DMS53 treated with DMSO at 0.1 percent for 48 hours (cell line): ENCODE results near the gene MARK2.

Source experiments
- DNase-seq: peaks from one replicate; lab custom pipeline; 2025; ENCODE audit not compliant: unreplicated experiment; lab: John Stamatoyannopoulos, UW

MARK2 gene

DNA sequence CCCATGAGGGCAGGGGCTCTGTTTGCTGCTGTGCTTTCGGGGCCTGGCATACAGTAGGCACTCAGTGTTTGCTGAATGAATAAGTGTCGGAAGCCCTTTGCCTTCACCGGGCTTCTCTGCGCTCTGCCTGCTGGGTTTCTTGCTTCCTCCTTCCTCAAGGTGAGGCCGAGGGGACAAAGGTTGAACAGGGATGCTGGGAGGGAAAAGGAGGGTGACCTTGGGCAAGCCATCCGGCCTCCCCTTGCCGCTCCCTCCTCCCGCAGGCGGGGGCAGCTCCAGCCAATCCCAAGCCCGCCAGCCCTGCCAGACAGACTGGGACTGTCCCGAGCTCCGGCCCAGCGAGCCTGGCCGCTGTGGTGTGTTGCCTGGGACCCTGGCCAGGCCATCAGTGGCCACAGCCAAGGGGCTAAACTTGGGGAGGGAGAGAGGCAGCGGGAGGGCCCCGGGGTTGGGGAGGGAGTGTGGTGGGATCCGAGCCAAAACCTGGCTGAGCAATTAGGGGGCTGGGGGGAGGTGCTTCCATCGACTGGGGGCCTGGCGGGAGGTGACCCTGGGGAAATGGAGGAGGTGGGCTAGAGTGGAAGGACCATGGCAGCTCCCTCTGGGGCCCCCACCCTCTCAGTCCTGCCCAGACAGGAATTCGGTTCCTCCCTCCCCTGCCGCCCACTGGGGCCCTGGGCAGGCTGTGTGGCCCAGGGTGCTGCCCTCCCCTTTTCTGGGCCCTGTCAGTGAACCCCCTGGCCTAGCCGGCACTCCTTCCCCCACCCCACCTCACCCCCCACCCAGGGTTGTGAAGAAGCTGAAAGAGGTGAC, 81.4 kb downstream of the MARK2 start:
- DNase-seq: no peak

DNA sequence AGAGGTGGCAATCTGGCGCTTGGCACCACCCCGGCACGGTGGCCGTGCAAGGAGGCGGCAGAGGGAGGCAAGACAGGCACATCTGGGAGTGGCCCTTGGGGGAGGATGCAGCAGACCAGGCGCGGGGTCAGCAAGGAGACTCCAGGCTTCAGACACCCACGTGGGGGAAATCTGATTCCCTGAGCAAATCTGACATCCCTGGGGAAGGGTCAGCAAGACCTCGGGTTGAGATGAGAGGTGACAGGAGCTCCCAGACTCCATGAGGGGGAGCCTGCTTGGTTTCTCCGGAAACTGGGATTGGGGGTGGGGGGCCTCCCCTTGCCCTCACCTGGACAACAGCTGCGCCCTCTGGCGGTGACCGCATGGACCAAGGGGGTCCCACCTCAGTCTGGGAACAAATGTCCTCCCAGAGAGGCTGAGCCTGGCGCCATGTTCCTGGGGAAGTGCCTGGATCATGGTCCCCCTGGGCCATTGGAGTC, 82.1 kb downstream of the MARK2 start:
- no peak for DNase-seq

DNA sequence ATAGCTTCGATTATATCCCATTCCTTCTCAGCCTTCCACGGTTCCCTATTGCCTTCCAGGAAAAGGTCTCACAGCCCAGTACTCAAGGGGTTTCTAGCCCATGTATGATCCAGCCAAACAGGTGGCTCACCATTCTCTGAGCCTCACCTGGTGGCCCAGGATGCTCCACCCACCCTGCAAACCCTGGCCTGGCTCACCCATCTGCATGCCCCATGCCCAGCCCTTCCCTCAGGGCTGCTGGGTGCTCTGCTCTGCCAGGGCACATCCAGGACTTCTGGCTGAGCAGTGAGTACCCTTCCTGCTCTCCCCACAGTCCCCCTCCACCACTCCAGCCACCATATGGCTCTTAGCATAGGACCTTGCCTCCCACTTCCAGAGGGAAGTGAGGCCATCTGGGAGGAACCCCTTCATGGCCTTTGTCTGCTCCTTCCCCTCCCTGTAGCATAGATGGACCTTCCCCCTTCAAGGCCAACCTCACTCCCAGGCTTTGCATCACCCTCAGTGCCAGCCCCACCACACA, 83.8 kb downstream of the MARK2 start:
- DNase-seq: no peak

DNA sequence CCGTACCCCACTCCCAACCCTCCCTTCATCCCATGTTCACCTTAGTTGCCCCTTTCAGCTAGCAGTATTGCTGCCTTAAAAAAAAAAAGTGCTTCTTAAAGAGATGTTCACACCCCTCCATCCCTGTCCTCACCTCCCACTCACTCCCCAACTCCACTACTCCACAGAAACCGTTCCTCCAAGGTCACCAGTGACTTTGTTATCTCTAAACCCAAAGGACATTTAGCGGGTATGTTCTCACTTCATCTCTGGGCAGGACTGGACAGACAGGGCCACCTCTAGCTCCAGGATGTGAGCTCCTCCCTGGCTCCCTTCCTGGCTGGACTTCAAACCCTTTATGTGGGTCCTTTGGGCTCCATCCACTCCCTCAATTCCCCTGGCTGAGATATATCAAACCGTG, 84.4 kb downstream of the MARK2 start:
- DNase-seq: no peak

DNA sequence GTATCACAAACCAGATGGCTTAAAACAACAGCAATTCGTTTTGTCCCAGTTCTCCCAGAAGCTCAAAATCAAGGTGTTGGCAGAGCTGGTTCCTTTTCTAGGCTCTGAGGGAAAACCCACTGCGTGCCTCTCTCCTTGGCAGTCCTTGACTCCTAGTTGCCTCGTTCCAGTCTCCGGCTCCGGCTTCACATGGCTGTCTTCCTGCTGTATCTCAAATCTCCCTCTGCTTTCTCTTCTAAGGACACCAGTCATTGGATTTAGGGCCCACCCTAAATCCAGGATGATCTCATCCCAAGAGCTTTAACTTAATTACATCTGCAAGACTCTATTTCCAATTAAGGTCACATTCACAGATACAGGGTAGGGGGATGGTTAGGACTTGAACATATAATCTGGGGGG, 90.7 kb downstream of the MARK2 start:
- no peak for DNase-seq

DNA sequence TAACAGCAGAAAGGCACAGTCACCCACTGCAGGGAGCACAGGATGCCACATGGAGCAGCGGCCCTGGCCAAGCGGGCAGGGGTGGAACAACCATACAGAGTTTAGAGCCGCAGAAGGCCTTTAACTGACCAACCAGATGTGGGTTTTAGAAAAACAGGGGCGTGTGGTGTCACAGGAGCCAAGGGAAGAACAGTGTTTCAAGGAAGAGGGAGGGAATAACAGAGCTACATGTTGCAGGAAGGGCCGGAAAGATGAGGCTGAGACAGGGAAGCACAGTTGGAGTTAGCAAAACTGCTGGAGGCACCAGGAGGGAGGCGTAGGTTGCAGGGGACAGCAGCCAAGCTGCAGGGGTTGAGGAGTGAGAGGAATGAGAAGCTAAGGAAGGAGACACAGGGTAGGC, 92.1 kb downstream of the MARK2 start:
- no peak for DNase-seq

DNA sequence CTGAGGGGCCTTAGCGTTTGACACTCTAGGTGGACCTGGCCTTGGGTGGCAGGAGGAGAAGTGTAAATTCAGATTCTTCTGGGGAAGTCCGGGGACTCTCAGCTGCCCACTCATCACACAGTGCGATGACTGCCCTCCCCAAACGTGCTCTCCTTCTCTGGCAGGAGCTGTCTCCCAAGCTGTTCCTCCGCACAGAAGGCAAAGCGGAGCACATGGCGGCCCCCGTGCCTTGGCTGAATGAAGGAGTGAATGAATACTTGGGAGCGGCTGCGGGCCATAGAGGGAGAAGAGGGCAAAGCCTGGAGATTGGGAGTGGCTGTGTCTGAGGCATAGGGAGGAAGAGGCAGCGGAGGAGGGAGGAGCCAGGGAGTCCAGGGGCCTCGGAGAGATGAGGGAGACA, 93.0 kb downstream of the MARK2 start:
- DNase-seq: no peak

DNA sequence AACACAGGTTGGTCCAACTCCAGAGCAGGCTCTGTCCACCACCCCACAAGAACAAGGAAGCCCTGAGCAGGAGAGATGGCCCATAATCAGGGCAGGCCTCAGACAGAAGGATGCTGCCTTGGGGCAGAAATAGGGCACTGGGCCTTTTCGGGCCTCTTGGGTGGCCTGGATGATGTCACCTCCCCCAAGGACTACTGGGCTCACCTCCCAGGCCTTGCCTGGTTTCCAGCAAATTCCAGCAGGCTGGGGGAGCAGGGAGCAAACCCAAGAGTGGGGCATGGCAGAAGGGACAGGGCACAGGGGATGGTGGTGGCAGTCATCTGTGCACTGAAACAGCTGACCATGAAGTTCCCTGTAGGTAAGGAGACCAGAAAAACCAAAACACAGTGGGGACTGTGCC, 94.5 kb downstream of the MARK2 start:
- no peak for DNase-seq

DNA sequence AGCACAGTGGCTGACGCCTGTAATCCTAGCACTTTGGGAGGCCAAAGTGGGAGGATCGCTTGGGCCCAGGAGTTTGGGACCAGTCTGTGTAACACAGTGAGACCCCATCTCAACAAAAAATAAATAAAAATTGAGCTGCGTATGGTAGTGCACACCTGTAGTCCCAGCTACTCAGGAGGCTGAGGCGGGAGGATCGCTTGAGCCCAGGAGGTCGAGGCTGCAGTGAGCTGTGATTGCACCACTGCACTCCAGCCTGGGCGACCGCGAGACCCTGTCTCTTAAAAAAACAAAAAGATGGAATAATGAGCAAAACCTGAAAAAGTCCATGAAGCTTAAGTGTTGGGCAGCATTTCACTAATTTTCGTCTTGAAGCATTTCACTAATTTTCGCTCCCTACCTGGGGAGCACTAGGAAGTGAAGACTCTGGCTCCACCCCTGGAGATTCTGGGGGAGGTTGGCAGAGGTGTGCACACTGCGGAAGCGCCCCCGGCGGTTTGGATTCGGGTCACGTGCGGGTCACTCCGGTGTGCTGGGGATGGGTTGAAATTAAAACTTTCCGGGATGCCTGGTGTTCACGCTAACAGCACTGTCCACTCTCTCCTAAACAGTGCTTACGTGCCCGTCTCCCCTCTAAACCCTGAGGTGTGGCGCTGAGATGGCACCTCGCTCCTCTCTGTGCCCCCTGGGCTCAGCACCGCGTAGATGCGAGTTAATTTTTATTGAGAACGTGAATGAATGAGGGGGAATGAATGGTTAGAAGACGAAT, 99.0 kb downstream of the MARK2 start:
- no peak for DNase-seq

DNA sequence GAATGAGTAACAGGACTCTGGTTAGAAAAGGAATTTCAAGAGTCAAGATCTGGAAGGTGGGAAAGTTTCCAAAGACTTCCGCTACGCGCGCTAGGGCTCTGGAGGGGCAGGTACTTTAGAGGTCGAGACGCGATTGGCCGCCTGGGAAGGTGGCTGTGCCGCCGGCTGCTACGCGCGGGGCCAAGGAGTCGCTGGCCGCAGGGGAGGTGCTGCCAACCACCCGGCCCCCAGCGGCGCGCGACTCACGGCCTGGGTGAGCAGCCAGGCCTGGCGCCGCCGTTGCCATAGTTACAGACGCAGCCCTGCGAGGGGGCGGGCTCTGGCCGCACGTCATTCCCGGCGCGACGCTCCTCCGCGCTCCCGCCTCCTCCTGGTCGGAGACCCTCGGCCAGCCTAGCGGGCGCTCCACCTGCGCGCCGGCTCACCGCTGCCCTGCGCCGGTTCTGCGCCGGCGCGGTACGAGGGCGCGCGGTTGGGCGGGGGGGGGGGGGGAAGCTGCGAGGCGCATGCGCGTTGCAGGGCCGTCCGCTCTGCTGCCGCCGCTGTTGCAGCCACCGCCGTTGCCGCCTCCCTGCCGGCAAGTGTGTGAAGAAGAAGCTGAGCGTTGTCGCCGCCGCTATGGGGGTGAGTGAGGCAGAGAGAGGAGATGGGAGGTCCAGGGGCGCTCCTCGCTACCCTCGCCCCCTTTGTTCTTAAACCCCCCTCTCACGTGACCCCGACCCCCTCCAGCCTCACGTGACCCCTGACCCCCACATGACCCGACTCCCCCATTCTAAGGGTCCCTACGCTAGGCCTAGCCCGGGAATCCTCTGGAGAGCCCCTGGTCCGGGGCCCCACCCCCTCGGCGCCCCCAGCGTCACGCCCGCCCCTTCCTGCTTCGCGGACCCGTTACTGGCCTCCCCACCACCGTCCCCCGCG, 99.8 kb downstream of the MARK2 start, which contains the start of gene NAA40:
NAA40 (plus strand) TSS at position 524 of the 918 bp plus-strand sequence; CDS start at position 619, 95 bp downstream.
- DNase-seq: peak; percentile 94

DNA sequence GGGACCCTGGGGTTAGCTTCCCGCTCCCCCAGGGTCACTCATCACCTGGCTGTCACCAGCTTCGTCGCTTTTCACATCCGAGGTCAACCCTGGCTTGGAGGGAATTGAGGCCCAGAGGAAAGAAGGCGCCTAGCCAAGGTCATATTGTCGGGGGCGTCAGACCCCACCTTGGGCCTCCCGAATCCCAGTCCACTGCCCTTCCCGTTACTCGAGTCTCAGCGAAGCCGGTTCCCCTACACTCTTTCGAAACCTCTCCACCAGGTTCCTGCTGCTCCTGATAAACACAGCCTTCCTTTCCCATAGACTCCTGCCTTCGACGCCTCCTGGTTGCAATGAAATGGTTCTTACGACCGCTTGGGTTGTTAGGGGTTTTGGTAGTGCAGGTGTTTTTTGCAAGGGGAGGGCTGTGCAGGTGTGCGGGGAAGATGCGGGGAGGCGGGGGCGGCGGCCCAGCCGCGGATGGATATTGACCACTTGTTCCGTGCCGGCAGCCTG, 100.5 kb downstream of the MARK2 start:
- DNase-seq: no peak

DNA sequence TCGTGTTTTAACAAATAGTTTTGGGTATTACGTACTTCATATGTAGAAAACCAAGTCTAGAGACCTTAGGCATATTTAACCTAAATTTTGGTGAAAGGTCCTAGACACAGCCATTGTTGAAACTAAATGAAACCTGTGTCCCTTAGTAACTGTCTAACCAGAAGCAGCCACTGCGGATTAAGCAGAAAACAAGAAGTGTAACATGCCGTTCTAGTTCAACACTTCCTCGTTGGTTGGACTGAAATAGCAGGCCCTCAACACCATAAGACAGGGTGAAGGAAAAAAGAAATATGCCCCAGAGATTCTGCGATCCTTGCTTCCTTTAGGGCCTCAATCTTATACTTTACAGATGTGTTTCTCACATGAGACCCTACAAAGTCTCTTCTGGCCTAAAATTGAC, 101.9 kb downstream of the MARK2 start:
- DNase-seq: no peak

DNA sequence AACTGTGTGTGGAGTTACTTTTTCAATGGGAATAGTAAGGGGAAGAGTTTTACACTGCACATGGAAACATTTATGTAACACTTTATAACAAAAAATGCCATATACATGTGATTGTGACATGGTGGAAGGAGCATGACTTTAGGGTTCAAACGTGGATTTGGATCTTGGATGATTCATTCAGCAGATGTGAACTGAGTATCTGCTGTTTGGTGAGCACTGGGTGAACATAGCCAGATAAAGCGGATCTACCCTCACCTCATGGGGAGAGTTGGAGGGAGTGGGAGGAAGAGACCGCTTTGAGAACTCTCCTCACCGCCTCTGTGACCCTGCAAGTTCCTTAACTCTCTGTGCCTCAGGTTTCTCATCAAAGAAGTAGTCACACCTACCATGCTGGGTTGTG, 103.0 kb downstream of the MARK2 start:
- DNase-seq: no peak

DNA sequence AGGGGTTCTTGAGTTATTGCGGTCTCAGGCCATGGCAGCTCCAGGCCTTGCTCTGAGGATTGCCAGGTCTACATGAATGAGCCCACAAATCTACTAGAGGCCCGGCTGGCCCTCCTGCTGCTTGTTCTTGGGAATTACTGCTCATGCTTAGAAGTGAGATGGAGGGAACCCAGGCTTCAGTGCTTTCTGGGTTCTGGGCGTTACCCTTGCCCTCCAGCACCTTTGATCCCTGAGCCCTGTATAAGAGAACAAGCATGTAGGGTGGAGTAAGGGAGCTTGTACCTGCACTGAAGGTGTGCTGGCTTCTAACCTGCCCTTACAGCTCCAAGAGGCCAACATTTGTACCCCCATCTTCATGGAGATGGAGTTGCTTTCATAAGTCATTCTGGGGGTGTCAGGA, 103.9 kb downstream of the MARK2 start:
- DNase-seq: no peak

DNA sequence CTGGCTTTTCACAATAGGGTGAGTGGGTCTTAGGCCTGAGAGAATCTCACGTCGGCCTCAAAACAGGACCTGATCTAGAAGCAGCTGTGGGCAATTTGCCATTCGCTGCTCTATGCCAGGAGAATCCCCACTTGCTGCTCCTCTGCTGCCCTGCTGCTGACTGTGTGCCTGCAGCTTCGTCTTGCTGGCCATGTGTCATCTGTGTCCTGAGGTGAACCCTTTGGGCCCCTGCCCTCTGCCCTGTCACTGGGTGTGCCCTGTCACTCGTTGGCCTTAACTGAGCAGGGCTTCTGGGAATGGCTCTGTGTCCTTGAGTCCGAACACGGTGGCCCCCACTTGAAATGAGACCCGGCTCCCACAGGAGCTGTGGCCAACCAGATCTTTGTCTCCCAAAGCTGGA, 106.1 kb downstream of the MARK2 start:
- DNase-seq: no peak

DNA sequence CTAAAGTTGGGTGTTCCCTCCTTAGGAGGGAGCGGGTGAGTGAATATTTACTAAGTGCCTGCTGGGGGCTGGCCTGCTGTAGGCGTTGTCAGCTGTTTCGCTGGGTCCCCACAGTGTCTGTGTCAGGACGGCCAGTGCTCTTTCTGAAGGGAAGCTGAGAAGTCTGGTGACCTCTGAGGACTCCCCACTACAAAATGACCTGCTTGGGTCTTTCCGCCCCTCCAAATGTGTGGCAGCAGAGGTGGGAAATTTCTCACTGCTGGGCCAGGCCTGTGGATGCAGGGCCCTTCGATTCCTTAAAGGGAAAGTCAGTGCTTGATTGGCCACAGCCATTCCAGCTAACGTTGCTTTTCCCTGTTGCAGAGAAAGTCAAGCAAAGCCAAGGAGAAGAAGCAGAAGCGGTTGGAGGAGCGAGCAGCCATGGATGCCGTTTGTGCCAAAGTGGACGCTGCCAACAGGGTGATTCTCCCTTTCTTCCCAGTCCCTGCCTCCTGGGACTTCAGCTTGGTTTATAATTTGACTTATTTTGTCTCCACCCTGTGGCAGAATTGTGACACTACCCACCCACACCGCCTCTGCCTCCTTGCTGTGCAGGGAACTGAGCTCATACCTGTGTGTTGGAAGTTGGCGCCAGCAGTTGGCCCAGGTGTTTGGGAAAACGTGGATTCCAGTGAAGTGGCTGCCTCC, 106.7 kb downstream of the MARK2 start:
- peak; percentile 42 for DNase-seq

DNA sequence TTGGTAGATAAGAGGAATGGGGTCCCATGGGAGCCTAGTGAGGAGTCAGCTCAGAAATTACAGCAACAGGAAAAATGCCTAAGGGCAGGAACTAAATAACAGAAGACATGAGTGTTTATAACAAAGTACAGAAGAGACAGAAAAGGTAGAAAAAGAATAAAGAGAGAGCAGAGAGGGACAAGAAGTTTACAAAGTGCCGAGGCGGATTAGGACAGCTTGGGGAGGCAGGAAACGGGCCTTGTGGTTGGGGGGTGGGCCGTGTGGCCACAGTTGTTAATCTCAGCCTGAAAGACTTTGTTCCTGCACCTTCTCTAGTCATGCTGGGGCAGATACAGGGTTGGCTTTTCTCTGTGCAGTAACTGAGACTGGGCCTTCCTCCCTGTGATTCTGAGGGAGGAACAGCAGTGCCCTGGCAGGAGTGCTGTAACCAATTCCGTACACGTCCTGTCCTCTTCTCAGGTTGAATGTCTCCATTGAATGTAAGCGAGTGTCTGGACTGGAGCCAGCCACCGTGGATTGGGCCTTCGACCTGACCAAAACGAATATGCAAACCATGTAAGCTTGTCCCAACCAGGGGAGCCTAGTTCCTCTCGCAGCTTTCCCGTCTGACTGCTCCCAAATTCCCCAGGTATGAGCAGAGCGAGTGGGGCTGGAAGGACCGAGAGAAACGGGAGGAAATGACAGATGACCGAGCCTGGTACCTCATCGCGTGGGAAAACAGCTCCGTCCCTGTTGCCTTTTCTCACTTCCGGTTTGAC, 113.0 kb downstream of the MARK2 start:
- no peak for DNase-seq

DNA sequence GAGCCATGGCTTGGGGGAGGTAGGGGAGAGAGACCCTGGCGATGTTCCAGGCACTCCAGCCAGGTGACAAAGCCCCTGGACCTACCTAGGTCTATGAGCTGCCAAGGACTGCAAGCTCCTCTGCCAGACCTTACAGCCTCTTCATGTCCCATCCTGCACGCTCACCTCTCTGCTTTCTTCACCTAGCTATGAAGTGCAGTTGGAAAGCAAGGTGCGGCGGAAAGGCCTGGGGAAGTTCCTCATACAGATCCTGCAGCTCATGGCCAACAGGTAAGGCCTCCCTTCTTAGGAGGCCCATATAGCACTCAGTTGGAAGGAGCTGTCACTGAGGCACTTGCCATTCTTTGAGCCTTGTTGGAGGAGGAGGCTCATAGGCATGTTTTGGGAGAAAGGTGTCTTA, 113.7 kb downstream of the MARK2 start:
- no peak for DNase-seq

DNA sequence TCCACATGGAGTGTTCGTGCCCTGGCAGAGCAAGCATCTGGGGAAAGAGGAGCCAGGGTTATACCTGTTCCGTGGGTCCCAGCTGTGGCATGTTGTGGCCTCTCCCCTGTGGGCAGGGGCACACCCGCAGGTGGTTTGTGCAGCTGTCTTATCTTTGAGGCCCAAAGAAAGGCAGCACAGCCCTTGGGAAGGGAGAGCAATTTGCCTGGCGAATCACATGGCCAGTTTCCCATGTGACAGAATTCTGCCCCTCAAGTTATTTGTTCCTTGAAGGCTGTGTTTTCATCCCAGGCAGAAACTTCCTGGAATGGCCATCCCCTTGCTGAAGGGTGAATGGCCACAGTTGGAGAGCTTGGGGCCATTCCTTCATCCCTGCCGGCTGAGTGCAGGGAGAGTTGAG, 119.1 kb downstream of the MARK2 start:
- no peak for DNase-seq
